ENCODE results near the gene HNRNPH3.
"Not testable (repeated sequence)": the region's sequence is repeated elsewhere in the genome, so short reads cannot be mapped to it uniquely, and the experiment has no call there.

HNRNPH3 gene

DNA sequence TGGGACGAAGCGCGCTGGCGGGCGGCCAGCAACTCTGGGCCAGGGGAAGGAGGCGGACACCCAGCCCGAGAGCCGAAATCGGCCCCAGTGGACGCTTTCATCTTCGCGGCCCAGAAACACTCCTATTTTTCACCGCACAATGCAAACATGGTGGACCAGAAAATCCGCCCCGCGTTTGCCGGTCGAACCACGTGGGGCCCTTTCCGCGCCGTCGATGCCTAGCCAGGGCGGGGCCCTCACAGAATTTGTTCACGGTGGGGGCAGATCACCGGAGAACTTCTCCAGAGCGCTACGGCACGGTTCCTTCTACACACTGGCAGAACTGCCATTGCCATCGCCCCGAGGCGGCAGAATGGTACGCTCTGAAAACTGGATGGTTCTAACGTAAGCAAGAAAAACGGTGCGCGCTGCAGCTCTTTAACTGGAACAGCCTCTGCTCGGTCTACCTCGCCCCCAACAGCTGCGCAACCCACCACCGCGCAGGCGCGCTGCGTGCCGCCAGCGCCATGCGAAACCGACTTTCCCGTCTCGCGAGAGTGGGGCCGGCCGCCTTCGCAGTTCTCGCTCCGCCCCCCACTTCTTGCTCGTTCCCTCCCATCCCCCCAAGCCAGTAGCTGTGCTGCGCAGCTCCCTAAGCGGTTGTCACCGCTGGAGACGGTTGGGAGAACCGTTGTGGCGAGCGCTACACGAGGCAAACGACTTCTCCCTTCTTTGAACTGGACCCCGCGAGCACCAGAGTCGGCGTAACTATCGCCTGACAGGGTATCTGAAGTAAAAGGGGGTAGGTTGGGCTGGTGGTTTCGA lies at the start of gene HNRNPH3:
TSS of gene HNRNPH3 (plus strand) at position 610 of the 804 bp plus-strand sequence. CDS start 5,158 bp downstream, outside the sequence.
- peak; percentile 95 for DNase-seq

GRCh38 chr10:68284062-68285001 lies 47.5 kb upstream of the HNRNPH3 start:
- DNase-seq: no peak

- no peak for DNase-seq
Measured at GRCh38 chr10:68288717-68289116, 43.1 kb upstream of the HNRNPH3 start.

GRCh38 chr10:68290736-68291135 lies 41.1 kb upstream of the HNRNPH3 start:
- no peak for DNase-seq

- DNase-seq: peak; percentile 5
Measured at GRCh38 chr10:68296843-68297663, 34.8 kb upstream of the HNRNPH3 start.

- no peak for DNase-seq
Measured at GRCh38 chr10:68301301-68301700, 30.6 kb upstream of the HNRNPH3 start.

- peak; percentile 69 for DNase-seq
Measured at GRCh38 chr10:68301790-68302502, 29.9 kb upstream of the HNRNPH3 start.

GRCh38 chr10:68302503-68302823 lies 29.4 kb upstream of the HNRNPH3 start:
- DNase-seq: no peak

DNA sequence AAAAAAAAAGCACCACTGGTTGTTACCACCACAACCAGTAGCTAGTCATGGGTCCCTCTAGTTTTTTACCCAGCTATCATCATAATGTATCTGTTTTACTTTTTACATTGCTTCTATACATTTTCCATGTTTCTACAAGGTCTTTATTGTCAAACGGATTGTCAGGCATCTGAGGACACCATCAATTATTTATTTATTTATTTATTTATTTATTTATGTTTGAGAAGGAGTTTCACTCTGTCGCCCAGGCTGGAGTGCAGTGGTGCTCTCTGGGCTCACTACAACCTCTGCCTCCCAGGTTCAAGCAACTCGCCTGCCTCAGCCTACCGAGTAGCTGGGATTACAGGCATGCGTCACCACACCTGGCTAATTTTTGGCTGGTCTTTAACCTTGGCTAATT lies 29.0 kb upstream of the HNRNPH3 start:
- DNase-seq: no peak

GRCh38 chr10:68303849-68304412 lies 27.9 kb upstream of the HNRNPH3 start:
- no peak for DNase-seq

- DNase-seq: no peak
Measured at GRCh38 chr10:68305854-68306253, 26.0 kb upstream of the HNRNPH3 start.

DNA sequence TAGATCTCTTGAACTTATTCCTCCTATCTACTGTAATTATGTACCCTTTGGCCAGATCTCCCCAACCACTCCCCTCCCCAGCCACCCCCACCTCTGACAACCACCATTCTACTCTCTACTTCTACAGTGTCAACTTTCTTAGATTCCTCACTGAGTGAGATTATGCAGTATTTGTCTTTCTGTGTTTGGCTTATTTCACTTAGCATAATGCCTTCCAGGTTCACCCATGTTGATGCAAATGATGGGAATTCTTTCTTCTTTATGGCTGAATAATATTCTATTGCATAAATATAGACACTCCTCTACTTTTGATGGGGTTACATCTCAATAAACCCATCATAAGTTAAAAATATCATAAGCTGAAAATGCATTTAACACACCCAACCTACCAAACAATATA lies 21.3 kb upstream of the HNRNPH3 start:
- DNase-seq: no peak

- DNase-seq: not testable (repeated sequence)
Measured at GRCh38 chr10:68314930-68315329, 16.9 kb upstream of the HNRNPH3 start.

DNA sequence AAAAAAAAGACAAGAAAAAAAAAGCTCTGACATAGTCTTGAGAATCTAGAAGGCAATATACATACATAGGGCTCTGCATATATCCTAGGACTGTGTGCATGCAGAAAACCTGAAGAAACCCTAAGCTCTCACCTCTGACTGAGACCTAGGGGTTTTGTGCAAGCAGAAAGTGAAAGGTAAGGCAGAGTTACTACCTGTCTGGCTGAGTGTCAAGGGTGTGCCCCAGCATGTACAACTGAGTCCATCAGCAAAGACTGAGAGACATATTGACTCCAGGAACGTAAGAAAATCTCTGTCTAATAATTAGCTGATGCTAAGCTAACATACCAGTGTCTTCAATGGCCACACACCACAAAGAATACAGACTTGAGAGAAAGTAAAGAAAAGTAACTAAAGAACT lies 16.3 kb upstream of the HNRNPH3 start:
- no peak for DNase-seq

- no peak for DNase-seq
Measured at GRCh38 chr10:68318331-68319059, 13.4 kb upstream of the HNRNPH3 start.

GRCh38 chr10:68324396-68324795 lies 7.5 kb upstream of the HNRNPH3 start:
- DNase-seq: not testable (repeated sequence)

GRCh38 chr10:68327889-68328786 lies 3.7 kb upstream of the HNRNPH3 start:
- peak; percentile 73 for DNase-seq

DNA sequence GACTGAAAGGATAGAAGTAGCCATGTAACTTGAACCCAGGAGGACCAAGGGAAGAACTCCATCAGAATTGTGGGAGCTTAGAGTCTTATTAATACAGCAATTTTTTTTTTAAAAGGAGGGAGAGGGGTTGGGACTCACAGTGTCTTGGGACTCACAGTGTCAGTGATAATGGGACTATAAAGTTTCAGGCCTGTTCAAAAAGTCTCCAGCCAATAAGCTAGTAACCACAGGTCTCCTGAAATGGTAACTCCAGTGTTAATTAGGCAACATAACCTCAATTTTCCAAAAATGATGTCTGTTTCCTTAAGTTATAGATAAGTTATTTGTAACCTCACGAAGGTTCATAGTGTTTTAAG lies 2.4 kb upstream of the HNRNPH3 start:
- DNase-seq: no peak

- no peak for DNase-seq
Measured at GRCh38 chr10:68330852-68331454, 911 bp upstream of the HNRNPH3 start.
